ENCODE data around the gene KATNIP. TPM values are rescaled to one million over a fixed set of nuclear protein-coding genes. Genes with fewer than 3 reads are reported as not detected.

Gene KATNIP
- 10 to 100 TPM; 27.5 to 59.5 (median 37.5) TPM for total RNA-seq

- peak within 1 kb of the TSS; percentile 61 to 81 (median 76) for H3K27ac ChIP-seq
- peaks cover 0 to 8% (median 0%) of the 10 kb centered on the region in 3 donors for H3K36me3 ChIP-seq
- peak; percentile 37 to 61 for TF ChIP-seq POLR2A (IDR thresholded peaks at IDR 0.05)
- TF ChIP-seq CTCF (IDR thresholded peaks at IDR 0.05), result no peak
- H3K27me3 ChIP-seq, result no peaks in the 10 kb centered on the region
- peaks cover 0 to 26% (median 9%) of the 10 kb centered on the region in 4 donors for H3K4me1 ChIP-seq
- no peaks in the 10 kb centered on the region for H3K9me3 ChIP-seq
- peak within 1 kb of the TSS; percentile 72 to 94 (median 82) for H3K4me3 ChIP-seq
- DNase-seq, result peak; percentile 100
Observed at GRCh38 chr16:27549746-27550581, at the start of gene KATNIP, which contains the start of gene GTF3C1. KATNIP (plus strand) TSS chr16:27550144; CDS start chr16:27550171, 27 bp downstream. GTF3C1 (minus strand) TSS chr16:27549913; CDS start chr16:27549890, 23 bp downstream.

GRCh38 chr16:27500801-27501200 lies 49.1 kb upstream of the KATNIP start:
- Histone ChIP-seq H3K27me3 (no peaks in the 10 kb centered on the region), H3K36me3 (peaks cover 0 to 99% (median 0%) of the 10 kb centered on the region in 3 donors), H3K4me3 (no peak overlapping the region), H3K4me1 (no peaks in the 10 kb centered on the region), H3K9me3 (no peaks in the 10 kb centered on the region), H3K27ac (no peak overlapping the region)
- no peak for DNase-seq
- TF ChIP-seq POLR2A (IDR thresholded peaks at IDR 0.05), result no peak
- no peak for TF ChIP-seq CTCF (IDR thresholded peaks at IDR 0.05)

GRCh38 chr16:27503662-27504061 lies 46.3 kb upstream of the KATNIP start:
- no peaks in the 10 kb centered on the region for H3K27me3 ChIP-seq
- peaks cover 0 to 99% (median 0%) of the 10 kb centered on the region in 3 donors for H3K36me3 ChIP-seq
- no peak for DNase-seq
- H3K4me1 ChIP-seq, result no peaks in the 10 kb centered on the region
- no peak for TF ChIP-seq POLR2A (IDR thresholded peaks at IDR 0.05)
- no peak overlapping the region for H3K4me3 ChIP-seq
- H3K27ac ChIP-seq, result no peak overlapping the region
- no peaks in the 10 kb centered on the region for H3K9me3 ChIP-seq

- TF ChIP-seq CTCF (IDR thresholded peaks at IDR 0.05), result no peak
- no peak for TF ChIP-seq POLR2A (IDR thresholded peaks at IDR 0.05)
- DNase-seq, result no peak
- H3K9me3 ChIP-seq, result no peaks in the 10 kb centered on the region
- H3K27ac ChIP-seq, result no peak overlapping the region
- no peak overlapping the region for H3K4me3 ChIP-seq
- H3K36me3 ChIP-seq, result peaks cover 0 to 99% (median 0%) of the 10 kb centered on the region in 3 donors
- H3K27me3 ChIP-seq, result no peaks in the 10 kb centered on the region
- no peaks in the 10 kb centered on the region for H3K4me1 ChIP-seq
Observed at GRCh38 chr16:27505297-27506236, 44.4 kb upstream of the KATNIP start.

GRCh38 chr16:27506771-27507170 lies 43.2 kb upstream of the KATNIP start:
- H3K9me3 ChIP-seq, result no peaks in the 10 kb centered on the region
- no peak overlapping the region for H3K27ac ChIP-seq
- no peak for DNase-seq
- TF ChIP-seq CTCF (IDR thresholded peaks at IDR 0.05) (no peak), POLR2A (IDR thresholded peaks at IDR 0.05) (no peak)
- H3K4me1 ChIP-seq, result no peaks in the 10 kb centered on the region
- H3K4me3 ChIP-seq, result no peak overlapping the region
- H3K27me3 ChIP-seq, result no peaks in the 10 kb centered on the region
- H3K36me3 ChIP-seq, result peaks cover 0 to 98% (median 0%) of the 10 kb centered on the region in 3 donors

Measured in Peyer's patch (tissue), 4 donors.